NCI-H2227 (cell line): ENCODE results near the gene CNTNAP4.

ENCODE experiments used
- DNase-seq: peaks from one replicate; lab custom pipeline; 2025; ENCODE audit not compliant: unreplicated experiment; lab: John Stamatoyannopoulos, UW

CNTNAP4 gene

GRCh38 chr16:76484020-76484419 lies 206.8 kb downstream of the CNTNAP4 start:
- DNase-seq, result no peak

GRCh38 chr16:76486740-76487139 lies 209.5 kb downstream of the CNTNAP4 start:
- no peak for DNase-seq

GRCh38 chr16:76487411-76488064 lies 210.3 kb downstream of the CNTNAP4 start:
- DNase-seq, result no peak

- DNase-seq, result no peak
These were observed 210.8 kb downstream of the CNTNAP4 start for GRCh38 chr16:76488065-76488417.

GRCh38 chr16:76490036-76490639 lies 212.9 kb downstream of the CNTNAP4 start:
- no peak for DNase-seq

GRCh38 chr16:76500006-76500405 lies 222.8 kb downstream of the CNTNAP4 start:
- DNase-seq, result no peak

GRCh38 chr16:76502063-76502462 lies 224.9 kb downstream of the CNTNAP4 start:
- DNase-seq, result no peak

GRCh38 chr16:76502555-76502954 lies 225.4 kb downstream of the CNTNAP4 start:
- DNase-seq, result no peak

GRCh38 chr16:76503091-76503490 lies 225.9 kb downstream of the CNTNAP4 start:
- no peak for DNase-seq

GRCh38 chr16:76511203-76511602 lies 234.0 kb downstream of the CNTNAP4 start:
- DNase-seq, result no peak

- DNase-seq, result no peak
These were observed 241.6 kb downstream of the CNTNAP4 start for GRCh38 chr16:76518781-76519180.

GRCh38 chr16:76524356-76524755 lies 247.2 kb downstream of the CNTNAP4 start:
- DNase-seq, result no peak

- peak; percentile 9 for DNase-seq
These were observed 247.6 kb downstream of the CNTNAP4 start for GRCh38 chr16:76524769-76525168.

- no peak for DNase-seq
These were observed 250.0 kb downstream of the CNTNAP4 start for GRCh38 chr16:76527244-76527643.

- DNase-seq, result no peak
These were observed 251.9 kb downstream of the CNTNAP4 start for GRCh38 chr16:76529120-76529519.

- DNase-seq, result no peak
These were observed 254.0 kb downstream of the CNTNAP4 start for GRCh38 chr16:76531236-76531635.

- no peak for DNase-seq
These were observed 255.2 kb downstream of the CNTNAP4 start for GRCh38 chr16:76532188-76532973.

- DNase-seq, result no peak
These were observed 262.4 kb downstream of the CNTNAP4 start for GRCh38 chr16:76539609-76540008.

GRCh38 chr16:76541070-76541469 lies 263.9 kb downstream of the CNTNAP4 start:
- no peak for DNase-seq

- DNase-seq, result no peak
These were observed 288.3 kb downstream of the CNTNAP4 start for GRCh38 chr16:76565542-76565941.

GRCh38 chr16:76571755-76572154 lies 294.6 kb downstream of the CNTNAP4 start:
- no peak for DNase-seq

- no peak for DNase-seq
These were observed 296.1 kb downstream of the CNTNAP4 start for GRCh38 chr16:76573281-76573680.
